ENCODE data around the gene OR52L1. TPM values are rescaled to one million over a fixed set of nuclear protein-coding genes. Genes with fewer than 3 reads are reported as not detected.

Gene OR52L1
- total and polyA plus RNA-seq, 2 of the 8 experiments (the other 6 are each of a cell fraction or from before 2014, with no cell fraction given): 0.24 TPM; not detected in 1

GRCh38 chr11:5973530-5973929 lies 13.3 kb downstream of the OR52L1 start (continued):
- TF ChIP-seq, protein P1, sequence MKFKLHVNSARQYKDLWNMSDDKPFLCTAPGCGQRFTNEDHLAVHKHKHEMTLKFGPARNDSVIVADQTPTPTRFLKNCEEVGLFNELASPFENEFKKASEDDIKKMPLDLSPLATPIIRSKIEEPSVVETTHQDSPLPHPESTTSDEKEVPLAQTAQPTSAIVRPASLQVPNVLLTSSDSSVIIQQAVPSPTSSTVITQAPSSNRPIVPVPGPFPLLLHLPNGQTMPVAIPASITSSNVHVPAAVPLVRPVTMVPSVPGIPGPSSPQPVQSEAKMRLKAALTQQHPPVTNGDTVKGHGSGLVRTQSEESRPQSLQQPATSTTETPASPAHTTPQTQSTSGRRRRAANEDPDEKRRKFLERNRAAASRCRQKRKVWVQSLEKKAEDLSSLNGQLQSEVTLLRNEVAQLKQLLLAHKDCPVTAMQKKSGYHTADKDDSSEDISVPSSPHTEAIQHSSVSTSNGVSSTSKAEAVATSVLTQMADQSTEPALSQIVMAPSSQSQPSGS (IDR thresholded peaks at IDR 0.05; ENCODE audit: low read length): no peak

Measured in H1 (cell line).